Neuron (in vitro differentiated cells): ENCODE results near the gene UBAC2.
A peak's percentile ranks its signal among the peaks of the same experiment; 100 is the strongest.

ENCODE experiments used
- H2AFZ ChIP-seq: one replicate; pipeline ENCODE4 v1.6.1; 2013; ENCODE audit warnings: low read depth, mild to moderate bottlenecking, inconsistent platforms, low read length, moderate library complexity
- H3K27me3 ChIP-seq: one replicate; pipeline ENCODE4 v1.6.1; 2013; ENCODE audit warnings: low read length; ENCODE audit not compliant: insufficient read depth
- H3K36me3 ChIP-seq: one replicate; pipeline ENCODE4 v1.6.1; 2013; ENCODE audit warnings: low read length; ENCODE audit not compliant: insufficient read depth
- H3K4me1 ChIP-seq: one replicate; pipeline ENCODE4 v1.6.1; 2013; ENCODE audit warnings: low read length; ENCODE audit not compliant: insufficient read depth
- H3K4me3 ChIP-seq: 2 replicates; pipeline ENCODE4 v1.5.1; 2013; ENCODE audit warnings: mild to moderate bottlenecking, low read length, moderate library complexity
- H3K9me3 ChIP-seq: one replicate; pipeline ENCODE4 v1.6.1; 2013; ENCODE audit warnings: low read length

Gene UBAC2, protein sequence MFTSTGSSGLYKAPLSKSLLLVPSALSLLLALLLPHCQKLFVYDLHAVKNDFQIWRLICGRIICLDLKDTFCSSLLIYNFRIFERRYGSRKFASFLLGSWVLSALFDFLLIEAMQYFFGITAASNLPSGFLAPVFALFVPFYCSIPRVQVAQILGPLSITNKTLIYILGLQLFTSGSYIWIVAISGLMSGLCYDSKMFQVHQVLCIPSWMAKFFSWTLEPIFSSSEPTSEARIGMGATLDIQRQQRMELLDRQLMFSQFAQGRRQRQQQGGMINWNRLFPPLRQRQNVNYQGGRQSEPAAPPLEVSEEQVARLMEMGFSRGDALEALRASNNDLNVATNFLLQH

DNA sequence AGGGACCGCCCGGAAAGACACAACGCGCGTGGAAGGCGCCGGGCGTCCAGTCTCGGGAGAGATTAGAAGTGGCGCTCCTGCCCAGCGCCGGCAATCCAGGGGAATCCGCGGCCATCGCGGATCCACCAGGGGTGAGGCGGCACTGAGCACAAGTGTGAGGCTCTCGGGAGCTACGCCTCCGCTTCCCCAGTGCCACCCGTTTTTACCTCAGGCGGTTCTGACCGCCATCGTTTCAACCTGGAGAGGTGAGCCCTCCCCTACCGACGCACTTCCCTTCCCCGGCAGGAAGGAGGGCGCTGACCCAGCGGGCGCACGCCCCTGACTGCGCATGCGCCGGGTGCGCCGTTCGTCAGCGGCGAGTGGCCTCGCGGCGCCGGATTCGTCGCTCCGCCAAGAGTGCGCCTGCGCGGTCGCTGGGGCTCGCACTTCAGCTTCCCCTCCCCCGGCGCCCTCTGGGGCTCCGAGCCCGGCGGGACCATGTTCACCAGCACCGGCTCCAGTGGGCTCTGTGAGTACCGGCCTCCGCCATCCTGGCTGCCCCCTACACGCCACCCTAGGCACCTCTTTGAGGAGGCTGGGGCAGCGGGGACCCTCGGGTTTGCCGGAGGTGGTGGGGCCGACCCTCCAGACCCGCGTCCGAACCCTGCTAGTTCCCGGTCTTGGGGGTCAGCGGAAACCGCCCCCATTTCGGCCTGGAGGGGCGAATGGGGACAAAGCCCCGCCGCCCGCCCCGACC, at the start of gene UBAC2:
Gene UBAC2 (plus strand): TSS at position 423 of the 736 bp plus-strand sequence. CDS start 55 bp downstream, at position 478.
- no peaks in the 10 kb centered on the region for H3K27me3 ChIP-seq
- no peaks in the 10 kb centered on the region for H3K9me3 ChIP-seq
- peaks cover 5% of the 10 kb centered on the region for H3K4me1 ChIP-seq
- H2AFZ ChIP-seq = peak within 1 kb of the TSS; percentile 90
- H3K36me3 ChIP-seq = no peaks in the 10 kb centered on the region
- H3K4me3 ChIP-seq = peak within 1 kb of the TSS; percentile 71

DNA sequence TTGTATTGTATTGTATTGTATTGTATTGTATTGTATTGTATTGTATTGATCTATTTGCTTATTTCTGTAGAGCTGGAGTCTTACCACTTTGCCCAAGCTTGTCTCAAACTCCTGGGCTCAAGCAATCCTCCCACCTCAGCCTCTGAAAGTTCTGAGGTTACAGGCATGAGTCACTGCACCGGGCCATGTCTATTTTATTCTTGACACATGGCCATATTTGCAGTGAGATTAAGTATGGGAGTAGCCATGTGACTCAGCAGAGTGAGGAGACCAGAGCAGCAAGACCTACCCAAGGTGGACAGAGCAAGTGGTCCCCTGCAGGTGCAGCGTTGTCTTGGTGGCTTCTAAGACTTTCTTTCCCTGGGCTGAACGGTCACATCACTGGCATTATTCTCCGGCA, 49.1 kb upstream of the UBAC2 start:
- H3K4me1 ChIP-seq = no peaks in the 10 kb centered on the region
- H3K9me3 ChIP-seq = no peaks in the 10 kb centered on the region
- H2AFZ ChIP-seq = no peak overlapping the region
- H3K27me3 ChIP-seq = no peaks in the 10 kb centered on the region
- no peak overlapping the region for H3K4me3 ChIP-seq
- H3K36me3 ChIP-seq = no peaks in the 10 kb centered on the region

DNA sequence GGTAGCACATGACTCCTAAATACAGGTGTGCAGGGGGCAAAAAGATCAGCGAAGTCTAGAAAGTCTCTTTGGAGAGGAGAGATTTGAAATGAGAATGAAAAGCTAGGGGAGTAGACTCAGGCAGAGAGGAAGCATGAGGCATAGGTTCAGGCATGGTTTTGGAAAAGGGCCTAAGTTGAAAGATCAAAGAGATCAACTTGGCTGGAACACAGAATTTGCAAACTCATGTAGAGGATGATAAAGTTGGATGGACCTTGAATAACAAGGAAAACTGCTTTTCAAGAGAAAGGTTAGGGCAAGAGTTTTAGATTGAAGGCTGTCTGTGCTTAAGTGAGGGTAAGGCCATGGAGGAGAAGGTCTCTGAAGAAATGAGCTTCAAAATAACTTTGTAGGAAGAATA, 47.4 kb upstream of the UBAC2 start:
- Histone ChIP-seq H3K36me3 (no peaks in the 10 kb centered on the region), H3K4me1 (no peaks in the 10 kb centered on the region), H3K4me3 (no peak overlapping the region), H3K9me3 (no peaks in the 10 kb centered on the region), H2AFZ (no peak overlapping the region), H3K27me3 (no peaks in the 10 kb centered on the region)

DNA sequence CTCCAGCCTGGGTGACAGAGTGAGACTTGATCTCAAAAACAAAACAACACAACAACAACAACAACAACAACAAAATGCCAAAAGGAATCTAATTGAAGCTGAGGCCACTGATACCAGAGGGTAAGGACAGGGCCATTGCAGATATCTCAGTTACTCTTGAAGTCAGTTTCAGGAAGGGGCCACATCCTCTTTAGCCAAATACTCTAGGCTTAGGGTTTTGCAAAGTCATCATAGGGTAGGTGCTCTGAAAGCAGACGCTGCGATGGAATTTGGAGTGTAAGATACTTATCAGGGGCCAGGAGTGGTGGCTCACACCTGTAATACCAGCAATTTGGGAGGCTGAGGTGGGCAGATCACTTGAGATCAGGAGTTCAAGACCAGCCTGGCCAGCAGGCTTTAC, 46.6 kb upstream of the UBAC2 start:
- no peaks in the 10 kb centered on the region for H3K4me1 ChIP-seq
- H3K9me3 ChIP-seq = no peaks in the 10 kb centered on the region
- no peak overlapping the region for H2AFZ ChIP-seq
- H3K36me3 ChIP-seq = no peaks in the 10 kb centered on the region
- no peaks in the 10 kb centered on the region for H3K27me3 ChIP-seq
- no peak overlapping the region for H3K4me3 ChIP-seq

DNA sequence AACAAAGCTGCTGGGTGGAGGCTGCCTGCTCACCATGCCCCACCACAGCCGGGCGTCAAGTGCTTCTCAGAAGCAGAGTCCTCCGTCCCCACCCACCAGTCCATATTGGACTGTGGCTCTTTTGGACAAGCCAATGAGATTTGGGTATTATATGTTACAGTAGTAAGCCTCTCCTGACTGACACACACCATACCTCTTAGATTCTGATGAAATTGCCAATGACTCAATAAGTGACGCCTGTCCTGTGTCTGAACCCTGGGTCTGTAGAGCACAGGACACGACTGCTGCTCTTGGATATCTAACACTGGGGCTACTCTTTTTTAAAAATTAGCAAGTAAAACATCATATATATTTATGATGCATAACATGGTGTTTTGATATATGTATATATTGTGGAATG, 44.8 kb upstream of the UBAC2 start:
- no peaks in the 10 kb centered on the region for H3K27me3 ChIP-seq
- no peaks in the 10 kb centered on the region for H3K9me3 ChIP-seq
- no peak overlapping the region for H3K4me3 ChIP-seq
- H2AFZ ChIP-seq = no peak overlapping the region
- no peaks in the 10 kb centered on the region for H3K4me1 ChIP-seq
- no peaks in the 10 kb centered on the region for H3K36me3 ChIP-seq

DNA sequence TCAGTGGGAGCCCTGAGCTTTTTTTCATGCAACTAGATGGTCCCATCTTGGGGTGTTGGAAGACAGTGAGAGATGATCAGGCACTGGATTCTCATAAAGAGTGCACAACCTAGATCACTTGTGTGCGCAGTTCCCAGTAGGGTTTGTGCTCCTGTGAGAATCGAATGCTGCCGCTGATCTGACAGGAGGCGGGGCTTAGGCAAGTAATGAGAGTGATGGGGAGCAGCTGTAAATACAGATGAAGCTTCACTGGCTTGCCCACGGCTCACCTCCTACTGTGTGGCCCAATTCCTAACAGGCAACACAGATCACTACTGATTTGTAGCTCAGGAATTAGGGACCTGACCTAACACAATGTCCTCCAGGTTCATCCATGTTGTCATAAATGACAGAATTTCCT, 43.6 kb upstream of the UBAC2 start:
- Histone ChIP-seq H2AFZ (no peak overlapping the region), H3K9me3 (no peaks in the 10 kb centered on the region), H3K4me3 (no peak overlapping the region), H3K36me3 (no peaks in the 10 kb centered on the region), H3K4me1 (no peaks in the 10 kb centered on the region), H3K27me3 (no peaks in the 10 kb centered on the region)

DNA sequence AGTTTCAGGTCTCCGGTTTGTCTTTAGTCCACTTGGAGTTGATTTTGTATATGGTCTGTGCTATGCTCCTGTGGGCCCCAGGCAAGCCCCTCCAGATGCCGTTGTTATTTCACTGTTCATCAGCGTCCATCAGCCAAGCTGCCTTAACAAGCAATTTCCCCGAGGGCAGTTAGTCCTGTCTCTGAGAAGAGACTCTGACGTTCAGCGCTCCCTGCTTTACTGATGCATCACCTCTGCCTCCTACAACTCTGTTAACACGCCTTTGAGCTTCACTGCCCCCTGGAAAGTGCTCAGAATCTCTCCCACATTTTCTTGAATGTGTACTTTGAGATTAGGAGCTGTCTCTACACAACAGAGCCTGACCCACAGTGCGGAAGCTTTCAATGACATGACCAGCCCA, 41.8 kb upstream of the UBAC2 start:
- Histone ChIP-seq H2AFZ (no peak overlapping the region), H3K27me3 (no peaks in the 10 kb centered on the region), H3K4me1 (peaks cover 5% of the 10 kb centered on the region), H3K36me3 (no peaks in the 10 kb centered on the region), H3K9me3 (no peaks in the 10 kb centered on the region), H3K4me3 (no peak overlapping the region)

DNA sequence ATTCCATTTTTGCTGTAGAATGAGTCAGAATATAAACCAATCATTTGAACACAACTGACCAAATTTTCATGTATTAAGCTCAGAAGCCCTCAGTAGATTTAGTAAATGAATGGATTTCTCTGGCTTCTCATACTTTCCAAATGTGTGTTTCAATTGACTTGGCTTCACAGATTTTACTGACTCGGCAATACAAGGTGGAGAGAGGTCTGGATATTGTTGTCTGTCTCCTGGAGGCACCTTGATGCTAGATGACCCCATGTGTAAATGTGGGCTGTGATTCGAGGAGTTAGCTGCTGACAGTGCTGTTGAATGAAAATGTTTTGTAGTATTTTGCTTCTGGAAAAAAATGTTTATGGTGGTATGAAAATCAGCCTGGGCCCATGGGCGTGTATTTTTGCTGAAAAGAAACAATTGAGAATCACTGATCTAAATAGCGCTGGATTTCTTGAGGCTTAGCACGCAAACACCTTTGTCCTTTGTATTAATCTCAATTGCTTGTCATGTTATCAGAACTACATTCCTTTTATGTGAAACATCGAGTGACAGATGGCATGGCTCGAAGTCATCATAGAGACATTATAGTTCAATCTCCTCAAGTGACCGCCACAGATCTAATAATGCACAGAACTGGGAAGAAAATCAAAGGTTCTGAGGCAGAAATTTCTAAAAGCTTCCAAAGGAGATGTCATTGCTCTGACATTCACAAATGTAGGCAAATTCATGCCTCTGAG, 41.2 kb upstream of the UBAC2 start:
- Histone ChIP-seq H3K4me3 (no peak overlapping the region), H3K36me3 (no peaks in the 10 kb centered on the region), H2AFZ (no peak overlapping the region)

DNA sequence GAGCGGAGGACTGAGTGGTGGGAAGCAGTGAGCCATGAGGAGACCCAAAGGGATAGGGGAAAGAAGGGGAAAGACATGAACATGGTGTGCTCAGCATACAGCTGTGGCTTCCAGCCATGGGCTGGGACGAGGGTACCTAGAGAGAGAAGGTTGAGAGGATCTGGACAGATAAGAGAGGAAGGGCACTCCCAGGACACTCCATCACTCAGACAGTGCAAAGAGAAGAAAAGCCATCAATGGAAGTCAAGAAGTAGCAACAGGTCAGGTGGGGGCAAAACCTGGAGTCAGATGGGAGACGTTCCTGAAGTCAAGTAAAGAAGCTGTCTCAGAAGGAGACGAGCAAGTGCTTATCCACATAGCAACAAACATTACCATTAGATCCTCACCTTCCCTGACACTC, 40.2 kb upstream of the UBAC2 start:
- Histone ChIP-seq H3K27me3 (no peaks in the 10 kb centered on the region), H3K36me3 (no peaks in the 10 kb centered on the region), H3K9me3 (no peaks in the 10 kb centered on the region), H3K4me1 (peaks cover 5% of the 10 kb centered on the region), H2AFZ (no peak overlapping the region), H3K4me3 (no peak overlapping the region)

More for the DNA sequence above, 41.2 kb upstream of the UBAC2 start:
- Histone ChIP-seq H3K27me3 (no peaks in the 10 kb centered on the region), H3K4me1 (peaks cover 5% of the 10 kb centered on the region), H3K9me3 (no peaks in the 10 kb centered on the region)

DNA sequence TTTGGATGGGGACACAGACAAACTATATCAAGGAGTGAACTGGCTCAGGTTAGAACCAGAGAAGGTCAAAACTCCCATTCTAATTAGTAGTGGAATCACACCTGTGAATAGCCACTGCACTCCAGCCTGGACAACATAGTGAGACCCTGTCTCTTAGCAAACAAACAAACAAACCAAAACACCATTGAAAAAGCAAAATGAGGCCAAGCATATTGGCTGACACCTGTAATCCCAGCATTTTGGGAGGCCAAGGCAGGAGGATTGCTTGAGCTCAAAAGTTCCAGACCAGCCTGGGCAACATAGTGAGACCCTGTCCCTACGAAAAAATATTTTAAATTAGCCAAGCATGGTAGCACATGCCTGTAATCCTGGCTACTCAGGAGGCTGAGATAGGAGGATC, 39.1 kb upstream of the UBAC2 start:
- Histone ChIP-seq H2AFZ (no peak overlapping the region), H3K36me3 (no peaks in the 10 kb centered on the region), H3K9me3 (no peaks in the 10 kb centered on the region), H3K4me1 (peaks cover 5% of the 10 kb centered on the region), H3K27me3 (no peaks in the 10 kb centered on the region), H3K4me3 (no peak overlapping the region)

DNA sequence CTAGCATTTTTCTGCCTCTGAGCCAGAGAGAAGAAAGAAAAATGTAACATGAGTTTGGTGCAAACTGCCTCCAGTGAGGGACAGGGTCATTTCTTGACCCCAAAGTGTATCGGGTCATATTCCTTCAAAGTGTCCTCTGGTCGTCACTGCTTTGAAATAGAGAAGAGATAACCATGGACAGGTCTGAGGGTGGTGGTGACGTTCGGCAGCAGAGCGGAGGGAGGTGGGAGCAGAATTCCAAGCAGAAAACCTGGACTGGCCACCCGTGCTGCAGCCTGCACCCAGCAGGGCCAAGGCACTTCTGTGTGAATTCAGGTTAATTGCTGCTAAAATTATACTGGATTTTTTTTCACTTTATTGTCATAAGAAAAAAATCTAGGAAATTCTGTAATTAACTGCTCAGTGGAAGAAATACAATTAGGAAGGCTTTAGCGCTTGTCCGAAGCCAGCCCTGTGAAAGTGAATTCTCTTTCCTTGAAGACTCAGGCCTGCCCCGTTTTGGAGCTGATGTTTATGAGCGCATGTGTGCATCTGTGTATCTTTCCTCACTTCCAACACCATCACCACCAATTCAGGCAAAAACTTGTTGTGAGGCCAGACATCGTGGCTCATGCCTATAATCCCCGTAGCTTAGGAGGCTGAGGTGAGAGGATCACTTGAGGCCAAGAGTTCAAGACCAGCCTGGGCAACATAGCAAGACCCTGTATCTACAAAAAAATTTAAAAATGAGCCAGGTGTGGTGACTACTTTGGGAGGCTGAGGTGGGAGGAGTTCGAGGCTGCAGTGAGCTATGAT, 37.9 kb upstream of the UBAC2 start:
- Histone ChIP-seq H3K9me3 (no peaks in the 10 kb centered on the region), H2AFZ (no peak overlapping the region), H3K27me3 (no peaks in the 10 kb centered on the region), H3K36me3 (no peaks in the 10 kb centered on the region), H3K4me3 (no peak overlapping the region), H3K4me1 (peaks cover 5% of the 10 kb centered on the region)

DNA sequence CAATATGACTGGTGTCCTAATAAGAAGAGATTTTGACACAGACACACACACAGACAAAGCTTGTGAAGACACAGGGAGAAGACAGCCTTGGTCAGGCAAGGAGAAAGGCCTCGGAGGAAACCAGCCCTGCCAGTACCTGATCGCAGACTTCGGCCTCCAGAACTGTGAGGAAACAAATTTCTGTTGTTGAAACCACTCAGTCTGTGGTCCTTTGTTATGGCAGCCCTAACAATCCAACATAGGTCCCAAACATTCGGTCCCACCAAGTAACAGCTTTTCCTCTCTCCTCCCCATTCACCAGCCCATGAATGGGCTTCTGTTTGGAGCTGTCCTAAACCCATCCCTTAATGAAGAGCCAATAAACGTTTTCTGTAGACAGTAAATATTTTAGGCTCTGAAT, 36.4 kb upstream of the UBAC2 start:
- no peaks in the 10 kb centered on the region for H3K27me3 ChIP-seq
- H3K4me1 ChIP-seq = peaks cover 5% of the 10 kb centered on the region

More for the DNA sequence above, 36.4 kb upstream of the UBAC2 start:
- Histone ChIP-seq H3K36me3 (no peaks in the 10 kb centered on the region), H3K4me3 (no peak overlapping the region), H2AFZ (no peak overlapping the region), H3K9me3 (no peaks in the 10 kb centered on the region)
